GM19351 (cell line): ENCODE results near the gene INPP5D.
"Not testable (repeated sequence)": the region's sequence is repeated elsewhere in the genome, so short reads cannot be mapped to it uniquely, and the experiment has no call there.

Source experiments
- ATAC-seq: cut with Tn5 transposase; IDR thresholded peaks from one replicate; pipeline ENCODE4 v1.9.1; 2021; ENCODE audit warnings: mild to moderate bottlenecking, moderate library complexity; ENCODE audit not compliant: unreplicated experiment

INPP5D gene

GRCh38 chr2:233059797-233060500 is at the start of gene INPP5D:
Gene INPP5D (plus strand): TSS chr2:233060342. CDS start chr2:233060479, 137 bp downstream.
- peak; percentile 45 for ATAC-seq

GRCh38 chr2:233010569-233011267 is 49.4 kb upstream of the INPP5D start:
- ATAC-seq: no peak

DNA sequence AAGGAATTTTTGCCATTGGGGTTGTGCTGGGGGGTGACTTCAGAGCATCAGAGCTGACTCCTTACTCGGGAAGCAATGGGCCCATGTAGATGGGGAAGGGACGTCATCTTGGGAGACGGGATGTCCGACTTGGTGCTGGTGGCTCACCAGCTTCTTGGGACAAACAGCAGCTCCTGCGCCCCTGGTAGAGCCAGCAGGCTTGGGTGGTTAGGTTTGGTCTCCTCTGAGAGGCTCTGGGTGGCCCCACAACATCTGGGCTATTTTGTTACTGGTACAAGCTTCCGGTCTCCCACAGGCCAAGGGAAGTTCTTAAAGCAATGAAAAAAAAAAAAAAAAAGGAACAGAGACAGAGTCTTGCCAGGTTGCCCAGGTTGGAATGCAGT is 48.9 kb upstream of the INPP5D start:
- no peak for ATAC-seq

DNA sequence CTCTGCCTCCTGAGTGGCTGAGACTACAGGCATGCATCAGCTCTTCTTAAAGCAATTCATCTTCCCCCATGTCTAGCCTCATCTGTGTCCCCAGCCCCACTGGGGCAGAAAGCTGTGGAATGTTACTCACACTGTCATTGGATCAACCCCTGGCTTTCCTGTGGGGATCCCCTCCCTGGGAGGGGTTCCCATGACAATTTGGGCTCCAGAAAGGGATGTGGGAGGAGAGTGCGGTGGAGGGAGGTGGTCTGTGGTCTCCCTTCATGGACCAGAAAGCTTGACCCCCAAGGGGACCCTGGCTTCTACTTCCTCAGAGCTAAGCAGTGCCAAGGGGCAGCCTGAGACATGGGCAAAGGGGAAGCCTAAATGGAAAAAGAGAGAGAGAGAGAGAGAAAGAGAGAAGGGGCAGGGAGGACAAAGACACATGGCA is 48.4 kb upstream of the INPP5D start:
- ATAC-seq: no peak

GRCh38 chr2:233012301-233012971 is 47.7 kb upstream of the INPP5D start:
- ATAC-seq: no peak

DNA sequence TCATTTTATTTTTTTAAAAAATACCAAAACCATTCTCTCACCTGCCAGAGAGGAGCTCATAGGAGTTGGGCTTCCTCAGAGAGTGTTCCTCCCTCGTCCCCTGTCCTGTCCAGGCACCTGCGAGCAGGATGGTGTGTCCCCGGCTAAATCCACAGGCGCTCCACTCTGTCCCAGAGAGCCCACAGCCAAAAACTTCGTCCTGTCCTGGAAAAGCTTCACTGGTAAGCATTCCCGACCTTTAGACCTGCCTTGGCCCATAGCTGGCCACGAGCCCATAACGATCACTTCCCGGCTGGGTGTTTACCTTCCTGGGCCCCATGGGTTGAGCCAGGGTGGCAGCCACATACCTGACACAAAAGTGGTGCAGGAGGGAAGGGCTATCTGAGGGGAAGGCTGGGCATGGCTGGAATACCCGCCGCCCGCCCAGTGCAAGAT is 47.1 kb upstream of the INPP5D start, which contains the start of gene NGEF:
NGEF (minus strand) TSS at position 230 of the 435 bp plus-strand sequence. CDS start 38,366 bp downstream, outside the sequence.
- no peak for ATAC-seq

DNA sequence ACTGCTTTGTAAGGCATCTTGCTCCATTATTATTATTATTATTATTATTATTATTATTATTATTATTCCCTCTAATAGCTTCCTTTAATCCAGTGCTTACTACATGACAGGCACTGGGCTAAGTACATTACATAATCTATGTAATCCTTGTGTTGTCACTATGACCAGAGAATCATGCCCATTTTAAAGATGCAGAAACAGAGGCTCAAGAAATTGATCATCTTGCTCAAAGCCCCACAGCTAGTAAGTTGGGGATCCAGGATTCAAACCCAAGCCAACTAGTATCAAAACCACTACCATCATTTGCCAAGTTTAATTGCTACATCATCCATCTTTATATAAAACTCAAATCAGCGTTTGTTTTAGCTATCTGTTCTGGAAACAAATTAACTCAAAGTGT is 46.5 kb upstream of the INPP5D start:
- ATAC-seq: no peak

DNA sequence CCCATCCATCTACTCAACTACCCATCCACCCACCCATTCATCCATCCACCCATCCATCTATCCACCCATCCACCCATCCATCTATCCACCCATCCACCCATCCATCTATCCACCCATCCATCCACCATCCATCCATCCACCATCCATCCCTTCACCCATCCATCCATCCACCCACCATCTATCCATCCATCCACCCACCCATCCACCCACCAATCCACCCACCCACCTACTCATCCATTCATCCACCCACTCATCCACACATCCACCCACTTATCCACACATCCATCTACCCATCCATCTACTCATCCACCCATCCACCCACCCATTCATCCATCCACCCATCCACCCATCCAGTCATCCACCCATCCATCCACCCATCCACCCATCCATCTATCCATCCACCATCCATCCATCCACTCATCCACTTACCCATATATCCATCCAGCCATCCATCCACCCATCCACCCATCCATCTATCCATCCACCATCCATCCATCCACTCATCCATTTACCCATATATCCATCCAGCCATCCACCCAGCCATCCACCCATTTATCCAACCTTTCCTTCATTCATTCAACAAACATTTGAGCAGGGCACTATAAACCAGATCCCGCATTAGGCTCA is 45.0 kb upstream of the INPP5D start:
- no peak for ATAC-seq

DNA sequence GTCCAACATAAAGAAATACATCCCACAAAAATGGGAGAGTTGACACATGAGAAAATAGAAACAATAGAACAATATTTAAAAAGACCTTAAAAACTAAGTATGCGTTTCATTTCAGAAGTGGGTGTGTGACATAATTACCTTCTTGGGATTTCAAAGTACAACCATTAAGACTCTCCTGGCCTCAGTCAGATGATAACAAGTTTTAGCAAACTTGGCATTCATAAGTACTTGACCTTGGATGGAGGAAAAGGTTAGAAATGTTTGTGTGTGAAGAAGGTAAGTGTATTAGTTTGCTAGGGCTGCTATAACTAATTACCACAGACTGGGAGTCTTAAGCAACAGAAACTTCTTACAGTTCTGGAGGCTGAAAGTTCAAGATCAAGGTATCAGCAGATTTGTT is 42.2 kb upstream of the INPP5D start:
- ATAC-seq: no peak

DNA sequence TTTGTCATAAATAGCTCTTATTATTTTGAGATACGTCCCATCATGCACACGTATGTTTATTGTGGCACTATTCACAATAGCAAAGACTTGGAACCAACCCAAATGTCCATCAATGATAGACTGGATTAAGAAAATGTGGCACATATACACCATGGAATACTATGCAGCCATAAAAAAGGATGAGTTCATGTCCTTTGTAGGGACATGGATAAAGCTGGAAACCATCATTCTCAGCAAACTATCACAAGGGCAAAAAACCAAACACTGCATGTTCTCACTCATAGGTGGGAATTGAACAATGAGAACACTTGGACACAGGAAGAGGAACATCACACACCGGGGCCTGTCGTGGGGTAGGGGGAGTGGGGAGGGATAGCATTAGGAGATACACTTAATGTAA is 40.5 kb upstream of the INPP5D start:
- not testable (repeated sequence) for ATAC-seq

- ATAC-seq: no peak
These were observed 39.7 kb upstream of the INPP5D start for GRCh38 chr2:233020454-233020853.

- no peak for ATAC-seq
These were observed 38.4 kb upstream of the INPP5D start for GRCh38 chr2:233021771-233022170.

- ATAC-seq: no peak
These were observed 37.6 kb upstream of the INPP5D start for GRCh38 chr2:233022561-233022960.

- ATAC-seq: no peak
These were observed 37.0 kb upstream of the INPP5D start for GRCh38 chr2:233023007-233023760.

DNA sequence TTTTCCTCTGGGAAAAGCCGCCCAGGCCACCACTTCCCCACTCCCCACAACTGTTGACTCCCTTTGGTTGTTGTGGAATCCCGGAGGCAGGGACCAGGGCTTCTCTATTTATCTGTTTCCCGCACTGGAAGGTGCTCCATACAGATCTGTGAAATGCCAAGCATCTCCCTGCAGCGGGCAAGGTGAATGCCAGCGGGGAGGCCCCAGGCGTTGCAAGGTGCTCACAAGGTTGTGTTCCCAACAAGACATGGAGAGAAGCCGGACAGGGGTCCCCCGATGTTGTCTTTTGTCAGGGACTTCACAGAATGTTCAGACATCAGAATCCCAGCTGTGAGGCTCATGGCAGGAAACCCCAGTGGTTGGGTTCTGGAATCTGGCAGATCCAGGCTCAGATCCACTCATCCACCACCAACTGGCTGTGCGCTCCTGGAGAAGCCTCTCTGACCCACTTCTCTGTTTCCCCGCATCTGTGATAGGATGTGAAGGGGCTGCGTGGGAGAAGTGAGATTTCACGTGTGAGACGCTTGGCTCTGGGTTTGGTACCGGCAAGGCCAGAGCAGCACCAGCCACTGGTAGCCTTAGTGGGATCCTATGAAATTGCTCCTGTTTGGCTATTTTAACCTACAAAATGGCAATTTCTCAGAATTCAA is 36.3 kb upstream of the INPP5D start:
- ATAC-seq: no peak

DNA sequence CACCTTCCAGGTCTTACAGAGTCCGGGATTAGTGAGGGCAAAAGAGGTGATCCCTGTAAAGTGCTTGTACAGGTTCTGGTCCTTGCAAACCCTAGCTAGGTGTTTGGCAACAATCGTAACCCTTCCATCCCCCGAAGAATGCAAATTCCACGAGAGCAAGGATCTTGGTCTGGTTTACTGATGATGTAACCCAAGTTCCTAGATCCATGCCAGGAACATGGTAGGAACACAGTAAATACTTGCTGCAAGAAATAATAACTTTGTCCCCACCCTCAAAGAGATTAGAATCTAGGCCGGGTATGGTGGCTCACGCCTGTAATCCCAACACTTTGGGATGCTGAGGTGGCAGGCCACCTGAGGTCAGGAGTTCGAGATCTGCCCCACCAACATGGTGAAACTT is 34.4 kb upstream of the INPP5D start:
- ATAC-seq: no peak

GRCh38 chr2:233026198-233026813 is 33.8 kb upstream of the INPP5D start:
- no peak for ATAC-seq

DNA sequence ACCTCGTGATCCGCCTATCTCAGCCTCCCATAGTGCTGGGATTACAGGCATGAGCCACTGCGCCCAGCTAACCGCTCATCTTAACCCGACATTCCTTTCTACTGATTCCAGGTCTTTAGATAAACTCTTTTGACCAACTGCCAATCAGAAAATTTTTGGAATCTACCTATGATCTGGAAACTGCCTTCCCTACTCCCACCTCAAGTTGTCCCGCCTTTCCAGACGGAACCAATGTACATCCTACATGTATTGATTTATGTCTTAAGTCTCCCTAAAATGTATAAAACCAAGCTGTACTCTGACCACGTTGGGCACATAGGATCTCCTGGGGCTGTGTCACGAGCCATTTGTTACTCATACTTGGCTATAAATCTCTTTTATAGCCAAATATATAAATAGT is 30.8 kb upstream of the INPP5D start:
- ATAC-seq: no peak
